ENCODE results near the gene CCL27. TPM values are rescaled to one million over a fixed set of nuclear protein-coding genes. Genes with fewer than 3 reads are reported as not detected.
A peak's percentile ranks its signal among the peaks of the same experiment; 100 is the strongest.

Gene CCL27
- total and polyA plus RNA-seq, 4 experiments from 2014 or later, result 0.59 TPM; not detected in 3

DNA sequence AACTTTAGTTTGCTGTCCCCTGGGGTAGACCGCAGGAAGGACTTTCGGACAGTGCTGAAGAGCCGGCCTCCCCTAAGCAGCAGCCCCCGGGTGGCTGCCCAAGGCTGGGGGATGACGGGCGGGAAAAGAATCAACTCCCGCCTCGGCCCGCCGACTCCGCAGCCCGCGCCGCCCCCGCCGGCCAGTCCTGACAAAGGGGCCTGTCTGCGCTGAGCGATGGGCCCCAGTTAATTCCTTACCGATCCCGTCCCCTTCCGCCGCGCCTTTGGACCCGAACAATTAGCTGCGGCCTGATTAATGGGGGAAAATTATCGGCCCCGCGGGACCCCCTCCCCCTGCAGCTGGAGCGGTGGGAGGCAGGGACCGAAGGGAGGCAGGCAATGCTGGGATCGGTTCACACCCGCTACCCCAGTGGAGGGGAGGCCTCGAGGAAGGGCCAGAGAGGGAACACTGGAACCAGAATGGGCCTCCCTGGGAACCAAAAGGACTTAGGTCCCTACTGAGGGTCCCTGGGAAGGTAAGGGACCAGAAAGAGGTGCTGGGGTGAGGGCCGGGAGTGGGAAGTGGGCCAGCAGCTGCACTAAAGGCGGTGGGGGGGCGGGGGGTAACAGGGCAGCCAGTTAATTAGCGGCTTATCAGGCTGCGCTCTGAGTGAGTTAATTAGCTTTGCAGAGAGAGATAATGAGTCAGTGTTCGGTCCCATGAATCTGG lies 37.8 kb downstream of the CCL27 start:
- H3K4me1 Mint-ChIP-seq, result peaks cover 19 to 48% (median 29%) of the 10 kb centered on the region in 4 donors
- no peak for DNase-seq
- no peaks in the 10 kb centered on the region for H3K36me3 ChIP-seq (ENCODE audit: insufficient read depth, low read length)
- peak overlapping the region in 1 of 8 donors; percentile 46 for H3K4me3 Mint-ChIP-seq
- H3K27me3 ChIP-seq (ENCODE audit: insufficient read depth, low read length), result peaks cover 66% of the 10 kb centered on the region
- H3K27ac Mint-ChIP-seq, result no peak overlapping the region
- peaks cover 0 to 8% of the 10 kb centered on the region in 2 donors for H3K36me3 Mint-ChIP-seq
- H3K4me1 ChIP-seq (ENCODE audit: insufficient read depth, low read length), result peaks cover 37% of the 10 kb centered on the region
- peaks cover 0 to 3% (median 0%) of the 10 kb centered on the region in 8 donors for H3K9me3 Mint-ChIP-seq
- intact Hi-C loops (cut with micrococcal nuclease), result no loop called here
- ChIA-PET POLR2A (ENCODE audit: partially characterized antibody) (interaction anchor here (1.9 to 2.3 kb wide), 2 partner anchors 12 to 22 kb away, joined by 6 to 12 read pairs; partner anchors contain the start of genes GALT and SIGMAR1), CTCF (ENCODE audit: partially characterized antibody) (interaction anchor here (1.1 to 2.5 kb wide), 4 partner anchors 9 to 21 kb away, joined by 3 to 17 read pairs (median 4); no protein-coding TSS in a partner anchor)
- no peaks in the 10 kb centered on the region for H3K9me3 ChIP-seq (ENCODE audit: control insufficient read depth in 1 of 2, low read length in 2 of 2)
- peaks cover 45 to 55% of the 10 kb centered on the region in 2 donors for H3K27me3 Mint-ChIP-seq
- H3K4me3 ChIP-seq (ENCODE audit: low read length in 2 of 2), result no peak overlapping the region
- no peak overlapping the region for H3K27ac ChIP-seq (ENCODE audit: low read depth, low read length)

DNA sequence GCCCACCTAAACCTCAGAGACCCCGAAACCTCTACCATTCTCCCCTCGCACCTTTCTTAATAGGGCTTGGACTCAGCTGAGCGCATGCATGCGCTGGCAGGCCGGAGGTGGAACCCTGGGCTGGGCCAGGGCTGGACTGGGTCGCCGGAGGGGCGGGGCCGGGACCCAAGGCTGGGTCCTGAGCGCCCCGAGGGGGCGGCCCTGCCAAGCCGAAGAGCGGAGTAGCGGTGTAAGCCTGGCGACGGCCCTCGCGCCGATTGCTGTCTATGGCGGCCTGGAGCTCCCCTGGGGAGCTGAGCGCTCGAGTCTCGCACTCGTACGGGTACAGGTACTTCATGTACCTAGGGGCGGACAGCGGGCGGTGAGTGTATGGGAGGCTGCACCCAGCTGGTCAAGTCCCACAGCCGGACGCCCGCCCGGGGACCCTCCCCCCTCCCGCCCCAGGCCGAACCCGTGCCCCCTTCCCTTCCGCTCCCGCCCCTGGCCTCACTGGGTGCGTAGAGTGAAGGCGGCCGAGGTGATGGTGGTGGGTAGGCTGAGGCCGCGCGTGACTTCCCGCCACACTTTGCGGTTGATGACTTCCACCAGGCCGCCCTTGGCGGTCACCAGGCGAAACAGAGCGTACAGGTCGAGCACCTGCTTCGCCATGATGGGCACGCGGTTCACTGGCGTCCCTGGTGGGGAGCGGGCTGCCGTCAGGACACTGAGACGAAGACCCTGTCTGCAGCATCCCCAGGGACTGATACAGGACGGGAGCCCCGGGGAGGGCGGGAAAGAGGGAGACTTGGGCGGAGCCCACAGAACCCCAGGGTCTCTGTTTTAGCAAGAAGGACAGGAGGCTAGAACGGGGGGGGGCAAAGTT lies 38.9 kb downstream of the CCL27 start:
- H3K4me1 Mint-ChIP-seq, result peaks cover 24 to 48% (median 34%) of the 10 kb centered on the region in 4 donors
- H3K27me3 ChIP-seq (ENCODE audit: insufficient read depth, low read length), result peaks cover 59% of the 10 kb centered on the region
- peaks cover 0 to 3% (median 0%) of the 10 kb centered on the region in 8 donors for H3K9me3 Mint-ChIP-seq
- H3K4me1 ChIP-seq (ENCODE audit: insufficient read depth, low read length), result peaks cover 36% of the 10 kb centered on the region
- intact Hi-C loops (cut with micrococcal nuclease), result no loop called here
- DNase-seq, result no peak
- no peak overlapping the region for H3K4me3 ChIP-seq (ENCODE audit: low read length in 2 of 2)
- ChIA-PET CTCF (ENCODE audit: partially characterized antibody) (interaction anchor here (2.3 kb wide), 1 partner anchor 11 kb away, joined by 20 read pairs; no protein-coding TSS in a partner anchor), POLR2A (ENCODE audit: partially characterized antibody) (interaction anchor here (0.8 to 1.5 kb wide), 3 partner anchors 10 to 42 kb away, joined by 3 to 10 read pairs (median 4); partner anchors contain the start of gene SIGMAR1)
- peaks cover 41 to 50% of the 10 kb centered on the region in 2 donors for H3K27me3 Mint-ChIP-seq
- peak overlapping the region in 4 of 8 donors; percentile 31 to 65 (median 48) for H3K4me3 Mint-ChIP-seq
- H3K9me3 ChIP-seq (ENCODE audit: control insufficient read depth in 1 of 2, low read length in 2 of 2), result no peaks in the 10 kb centered on the region
- H3K27ac Mint-ChIP-seq, result peak overlapping the region in 3 of 7 donors; percentile 6 to 66 (median 38)
- no peak overlapping the region for H3K27ac ChIP-seq (ENCODE audit: low read depth, low read length)
- no peaks in the 10 kb centered on the region for H3K36me3 ChIP-seq (ENCODE audit: insufficient read depth, low read length)
- peaks cover 0 to 10% of the 10 kb centered on the region in 2 donors for H3K36me3 Mint-ChIP-seq

DNA sequence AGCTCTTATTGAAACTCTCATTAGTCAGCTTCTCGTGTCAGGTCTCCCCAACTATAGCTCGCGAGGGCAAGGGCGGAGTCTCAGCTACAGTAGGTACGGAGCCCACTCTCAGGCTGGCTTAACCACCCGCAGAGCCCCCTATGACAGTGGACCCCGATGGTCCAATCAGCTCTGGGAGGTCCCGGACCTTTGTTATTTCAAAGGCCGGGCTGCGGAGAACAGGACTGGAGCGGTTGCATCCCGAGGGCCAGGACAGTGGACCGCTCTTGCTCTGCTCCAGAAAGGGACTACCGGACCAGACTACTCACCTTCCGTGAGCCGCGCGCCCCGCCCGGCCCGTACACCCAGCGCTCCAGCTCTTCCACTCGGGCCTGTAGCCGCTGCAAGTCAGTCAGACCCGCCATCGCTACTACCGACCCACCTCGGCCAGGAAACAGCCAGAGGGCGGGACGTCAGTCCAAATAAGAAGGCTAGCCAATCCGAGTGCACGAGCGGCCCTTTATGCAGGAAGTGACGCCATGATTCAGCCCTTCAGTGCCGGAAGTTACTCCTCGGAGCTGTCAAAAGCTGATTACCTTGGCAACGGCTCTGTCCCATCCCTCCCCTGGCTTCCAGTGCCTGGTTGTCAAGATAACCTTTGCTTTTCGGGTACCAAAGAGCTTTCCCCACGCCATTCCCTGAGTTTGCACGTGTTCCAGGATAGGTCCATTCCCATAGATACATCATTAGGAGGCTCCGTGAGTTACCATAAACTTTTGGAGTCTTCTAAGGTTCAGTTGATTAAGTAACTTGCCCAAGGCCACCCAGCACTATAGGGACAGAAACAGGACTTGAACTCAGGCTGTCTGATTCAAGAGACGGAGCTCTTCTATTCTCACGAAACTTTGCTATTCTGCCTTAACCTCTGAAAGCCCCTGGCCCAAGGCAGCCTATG lies 42.1 kb downstream of the CCL27 start, which contains the start of gene DCTN3:
Gene DCTN3 (minus strand): TSS at position 435 of the 934 bp plus-strand sequence. CDS start 31 bp downstream, at position 404.
- peak within 1 kb of the TSS; percentile 69 for H3K27ac ChIP-seq (ENCODE audit: low read depth, low read length)
- Mint-ChIP-seq H3K9me3 (peaks cover 0 to 3% (median 0%) of the 10 kb centered on the region in 8 donors), H3K4me1 (peaks cover 17 to 41% (median 29%) of the 10 kb centered on the region in 4 donors), H3K36me3 (peaks cover 20 to 40% of the 10 kb centered on the region in 2 donors), H3K27ac (peak within 1 kb of the TSS; percentile 82 to 98 (median 95)), H3K4me3 (peak within 1 kb of the TSS; percentile 93 to 98 (median 96)), H3K27me3 (peaks cover 19 to 26% of the 10 kb centered on the region in 2 donors)
- H3K9me3 ChIP-seq (ENCODE audit: control insufficient read depth in 1 of 2, low read length in 2 of 2), result no peaks in the 10 kb centered on the region
- ChIA-PET POLR2A (ENCODE audit: partially characterized antibody) (interaction anchor here (0.7 to 3.4 kb wide), 17 partner anchors 9 to 1173 kb away, joined by 3 to 47 read pairs (median 5); partner anchors contain the start of genes ARID3C, CCDC107, CCL27 and GALT), CTCF (ENCODE audit: partially characterized antibody) (interaction anchor here (0.7 to 2.4 kb wide), 16 partner anchors 9 to 216 kb away, joined by 3 to 33 read pairs (median 5); partner anchors contain the start of genes GALT, RPP25L and SIGMAR1)
- intact Hi-C loops (cut with micrococcal nuclease), result loop anchor here (1.0 kb wide), 2 partner anchors 8 kb away; partner anchors contain the start of gene RPP25L
- peaks cover 27% of the 10 kb centered on the region for H3K4me1 ChIP-seq (ENCODE audit: insufficient read depth, low read length)
- peaks cover 29% of the 10 kb centered on the region for H3K27me3 ChIP-seq (ENCODE audit: insufficient read depth, low read length)
- H3K36me3 ChIP-seq (ENCODE audit: insufficient read depth, low read length), result peaks cover 20% of the 10 kb centered on the region
- H3K4me3 ChIP-seq (ENCODE audit: low read length in 2 of 2), result peak within 1 kb of the TSS; percentile 71 to 90
- DNase-seq, result peak; percentile 89 to 97 (median 93)

DNA sequence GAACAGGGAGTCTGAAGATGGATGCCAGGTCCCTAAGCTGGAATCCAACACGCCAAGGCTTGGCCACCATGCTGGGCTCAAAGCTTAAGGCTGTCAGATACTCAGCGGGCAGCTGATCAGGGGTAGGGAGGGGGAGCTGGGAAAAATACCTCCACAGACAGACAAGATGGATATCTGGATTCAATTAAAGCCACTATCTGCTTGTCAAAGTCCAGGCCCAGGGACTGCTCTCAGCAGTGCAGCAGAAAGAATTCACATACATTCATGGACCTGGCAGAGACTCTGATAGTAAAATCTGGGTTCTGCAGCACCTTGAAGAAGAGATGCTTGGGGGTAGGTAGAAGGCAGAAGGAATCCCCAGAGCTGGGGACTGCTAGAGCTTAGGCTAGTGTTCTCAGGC lies 47.3 kb downstream of the CCL27 start:
- Histone ChIP-seq H3K36me3 (ENCODE audit: insufficient read depth, low read length) (peaks cover 34% of the 10 kb centered on the region), H3K9me3 (ENCODE audit: control insufficient read depth in 1 of 2, low read length in 2 of 2) (no peaks in the 10 kb centered on the region), H3K4me1 (ENCODE audit: insufficient read depth, low read length) (peaks cover 28% of the 10 kb centered on the region), H3K4me3 (ENCODE audit: low read length in 2 of 2) (no peak overlapping the region), H3K27me3 (ENCODE audit: insufficient read depth, low read length) (no peaks in the 10 kb centered on the region), H3K27ac (ENCODE audit: low read depth, low read length) (no peak overlapping the region)
- ChIA-PET POLR2A (ENCODE audit: partially characterized antibody) (interaction anchor here (1.1 to 1.3 kb wide), 2 partner anchors 19 to 31 kb away, joined by 3 to 6 read pairs; partner anchors contain the start of gene GALT), CTCF (ENCODE audit: partially characterized antibody) (interaction anchor here (0.7 to 8.4 kb wide), 8 partner anchors 10 to 87 kb away, joined by 3 to 235 read pairs (median 4); partner anchors contain the start of genes ARID3C and SIGMAR1)
- H3K36me3 Mint-ChIP-seq, result peaks cover 20 to 54% of the 10 kb centered on the region in 2 donors
- no peak for DNase-seq
- no peaks in the 10 kb centered on the region for H3K9me3 Mint-ChIP-seq
- no peaks in the 10 kb centered on the region for H3K27me3 Mint-ChIP-seq
- no peak overlapping the region for H3K27ac Mint-ChIP-seq
- no peak overlapping the region for H3K4me3 Mint-ChIP-seq
- intact Hi-C loops (cut with micrococcal nuclease), result no loop called here
- H3K4me1 Mint-ChIP-seq, result peaks cover 17 to 45% (median 36%) of the 10 kb centered on the region in 4 donors

DNA sequence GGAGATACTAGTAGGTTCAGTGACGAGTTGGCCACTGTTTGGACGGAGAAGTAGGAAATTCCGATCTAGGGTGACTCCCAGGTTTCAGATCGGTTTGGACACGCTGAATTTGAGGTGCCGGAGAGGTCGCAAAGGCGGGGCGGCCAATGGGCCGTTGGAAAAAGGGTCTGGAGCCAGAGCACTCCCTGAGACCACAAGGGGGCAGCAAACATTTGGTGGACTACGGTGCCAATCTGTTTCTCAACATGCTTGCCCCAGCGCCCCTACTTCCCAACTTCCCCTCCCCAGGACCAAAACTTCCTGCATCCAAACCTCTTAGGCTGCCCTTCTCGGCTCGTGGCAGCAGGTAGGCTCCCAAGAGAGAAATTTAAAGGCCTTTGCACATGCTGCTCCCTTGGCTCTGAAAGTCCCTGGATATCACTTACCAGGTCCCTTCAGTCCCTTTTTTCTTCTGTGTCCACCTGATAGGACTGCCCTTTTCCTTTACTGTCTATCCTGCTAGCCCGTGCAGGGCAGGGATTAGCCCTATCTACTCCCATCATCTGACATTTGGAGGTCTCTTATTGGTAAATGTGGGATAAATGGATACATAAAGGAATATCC lies 49.6 kb downstream of the CCL27 start:
- H3K36me3 Mint-ChIP-seq, result peaks cover 14 to 44% of the 10 kb centered on the region in 2 donors
- H3K36me3 ChIP-seq (ENCODE audit: insufficient read depth, low read length), result peaks cover 34% of the 10 kb centered on the region
- POLR2A ChIA-PET (ENCODE audit: partially characterized antibody), result interaction anchor here (0.8 to 4.4 kb wide), 8 partner anchors 7 to 90 kb away, joined by 3 to 106 read pairs (median 6); partner anchors contain the start of genes ARID3C, DCTN3, GALT and SIGMAR1

More for the DNA sequence above, 49.6 kb downstream of the CCL27 start:
- peak overlapping the region; percentile 78 to 81 for H3K4me3 ChIP-seq (ENCODE audit: low read length in 2 of 2)
- no peaks in the 10 kb centered on the region for H3K27me3 ChIP-seq (ENCODE audit: insufficient read depth, low read length)
- no peaks in the 10 kb centered on the region for H3K9me3 ChIP-seq (ENCODE audit: control insufficient read depth in 1 of 2, low read length in 2 of 2)
- peaks cover 19% of the 10 kb centered on the region for H3K4me1 ChIP-seq (ENCODE audit: insufficient read depth, low read length)
- peak overlapping the region; percentile 87 to 99 (median 92) for H3K4me3 Mint-ChIP-seq
- H3K27ac ChIP-seq (ENCODE audit: low read depth, low read length), result peak overlapping the region; percentile 71
- DNase-seq, result peak; percentile 61 to 71 (median 66)
- no peaks in the 10 kb centered on the region for H3K9me3 Mint-ChIP-seq
- H3K27ac Mint-ChIP-seq, result peak overlapping the region; percentile 83 to 97 (median 96)
- CTCF ChIA-PET (ENCODE audit: partially characterized antibody), result interaction anchor here (0.6 to 8.4 kb wide), 10 partner anchors 7 to 89 kb away, joined by 3 to 235 read pairs (median 11); partner anchors contain the start of genes ARID3C, DCTN3, GALT and SIGMAR1
- intact Hi-C loops (cut with micrococcal nuclease), result loop anchor here (1.0 to 5.0 kb wide), 9 partner anchors 7 to 796 kb away; partner anchors contain the start of genes DCTN3, DNAI1, DNAJB5 and FAM219A
- no peaks in the 10 kb centered on the region for H3K27me3 Mint-ChIP-seq
- peaks cover 7 to 35% (median 25%) of the 10 kb centered on the region in 4 donors for H3K4me1 Mint-ChIP-seq

Measured in CD4-positive, alpha-beta memory T cell (primary cell).